CD4-positive, alpha-beta memory T cell (primary cell): ENCODE data around the gene FKBP9. TPM values are rescaled to one million over a fixed set of nuclear protein-coding genes. Genes with fewer than 3 reads are reported as not detected.
"Not testable (repeated sequence)": the region's sequence is repeated elsewhere in the genome, so short reads cannot be mapped to it uniquely, and the experiment has no call there.

Source experiments
- CTCF ChIA-PET: fragments of 350-600 bp; sonication (Branson Sonifier 250); formaldehyde crosslinking; loops from one replicate; lab custom pipeline; 2021; ENCODE audit warnings: inconsistent platforms; ENCODE audit not compliant: partially characterized antibody; lab: Charles Lee
- POLR2A ChIA-PET: fragments of 350-600 bp; sonication (Branson Sonifier 250); formaldehyde crosslinking; loops from one replicate; lab custom pipeline; 2021; ENCODE audit not compliant: partially characterized antibody; lab: Charles Lee
- DNase-seq, 5 donors: peaks; one replicate each; pipeline versions ENCODE4 v3.0.0 to v3.0.0-alpha.2; 2020 to 2022; ENCODE audit warnings: mixed read lengths in 1 of 5
- H3K27ac ChIP-seq: one replicate; pipeline ENCODE4 v1.7.0; 2013; ENCODE audit warnings: low read depth, low read length
- H3K27me3 ChIP-seq: 2 replicates; pipeline ENCODE4 v1.7.0; 2013; ENCODE audit warnings: mild to moderate bottlenecking, low read length, moderate library complexity; ENCODE audit not compliant: insufficient read depth
- H3K36me3 ChIP-seq: 2 replicates; pipeline ENCODE4 v1.7.0; 2013; ENCODE audit warnings: mild to moderate bottlenecking, low read length, moderate library complexity; ENCODE audit not compliant: insufficient read depth
- H3K4me1 ChIP-seq: 2 replicates; pipeline ENCODE4 v1.7.0; 2013; ENCODE audit warnings: mild to moderate bottlenecking, low read length, moderate library complexity; ENCODE audit not compliant: insufficient read depth
- H3K4me3 ChIP-seq, 2 donors: one replicate each; pipeline ENCODE4 v1.7.0; 2013; ENCODE audit warnings: low read length in 2 of 2, mild to moderate bottlenecking in 1 of 2
- H3K9me3 ChIP-seq, 2 donors: one replicate each; pipeline ENCODE4 v1.7.0; 2013; ENCODE audit warnings: low read length in 2 of 2, control low read depth in 1 of 2; ENCODE audit not compliant: control insufficient read depth in 1 of 2
- H3K27ac Mint-ChIP-seq, 7 donors: one replicate each; pipeline ENCODE4 v1.8.0; 2020 to 2021; ENCODE audit warnings: mixed read lengths in 7 of 7, mild to moderate bottlenecking in 6 of 7, inconsistent platforms in 3 of 7, moderate library complexity in 3 of 7
- H3K27me3 Mint-ChIP-seq, 2 donors: one replicate each; pipeline ENCODE4 v1.8.0; 2020 to 2021; ENCODE audit warnings: mixed read lengths in 2 of 2
- H3K36me3 Mint-ChIP-seq, 2 donors: one replicate each; pipeline ENCODE4 v1.8.0; 2020 to 2021; ENCODE audit warnings: mixed read lengths in 2 of 2, inconsistent platforms in 1 of 2, mild to moderate bottlenecking in 1 of 2
- H3K4me1 Mint-ChIP-seq, 4 donors: one replicate each; pipeline ENCODE4 v1.8.0; 2020 to 2021; ENCODE audit warnings: mixed read lengths in 4 of 4, mild to moderate bottlenecking in 1 of 4
- H3K4me3 Mint-ChIP-seq, 8 donors: one replicate each; pipeline ENCODE4 v1.8.0; 2020 to 2021; ENCODE audit warnings: mixed read lengths in 8 of 8, mild to moderate bottlenecking in 7 of 8, moderate library complexity in 6 of 8, inconsistent platforms in 3 of 8
- H3K9me3 Mint-ChIP-seq, 8 donors: one replicate each; pipeline ENCODE4 v1.8.0; 2020 to 2021; ENCODE audit warnings: mixed read lengths in 8 of 8, mild to moderate bottlenecking in 5 of 8, inconsistent platforms in 3 of 8, moderate library complexity in 1 of 8
- intact Hi-C: fragments of 100-400 bp; cut with micrococcal nuclease; formaldehyde crosslinking; loops from one replicate; pipeline ENCODE4 v1.15.1; 2023
- polyA plus RNA-seq, 2 donors: library from polyadenylated mRNA; unstranded; fragments of 300-500 nt; fragmentation: Illumina TruSeq; gene quantifications; one replicate each; pipeline ENCODE4 v1.2.3, GENCODE V29; 2021
- total RNA-seq, 2 experiments: library from RNA; stranded (reverse); gene quantifications; one replicate each; pipeline ENCODE4 v1.2.3, GENCODE V29; 2021

The FKBP9 gene, protein sequence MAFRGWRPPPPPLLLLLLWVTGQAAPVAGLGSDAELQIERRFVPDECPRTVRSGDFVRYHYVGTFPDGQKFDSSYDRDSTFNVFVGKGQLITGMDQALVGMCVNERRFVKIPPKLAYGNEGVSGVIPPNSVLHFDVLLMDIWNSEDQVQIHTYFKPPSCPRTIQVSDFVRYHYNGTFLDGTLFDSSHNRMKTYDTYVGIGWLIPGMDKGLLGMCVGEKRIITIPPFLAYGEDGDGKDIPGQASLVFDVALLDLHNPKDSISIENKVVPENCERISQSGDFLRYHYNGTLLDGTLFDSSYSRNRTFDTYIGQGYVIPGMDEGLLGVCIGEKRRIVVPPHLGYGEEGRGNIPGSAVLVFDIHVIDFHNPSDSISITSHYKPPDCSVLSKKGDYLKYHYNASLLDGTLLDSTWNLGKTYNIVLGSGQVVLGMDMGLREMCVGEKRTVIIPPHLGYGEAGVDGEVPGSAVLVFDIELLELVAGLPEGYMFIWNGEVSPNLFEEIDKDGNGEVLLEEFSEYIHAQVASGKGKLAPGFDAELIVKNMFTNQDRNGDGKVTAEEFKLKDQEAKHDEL
- under 1 TPM in 1 of 2 experiments, not detected in 1; 0.35 TPM for total RNA-seq
- polyA plus RNA-seq = under 1 TPM in 1 of 2 donors, not detected in 1; 0.32 TPM

DNA sequence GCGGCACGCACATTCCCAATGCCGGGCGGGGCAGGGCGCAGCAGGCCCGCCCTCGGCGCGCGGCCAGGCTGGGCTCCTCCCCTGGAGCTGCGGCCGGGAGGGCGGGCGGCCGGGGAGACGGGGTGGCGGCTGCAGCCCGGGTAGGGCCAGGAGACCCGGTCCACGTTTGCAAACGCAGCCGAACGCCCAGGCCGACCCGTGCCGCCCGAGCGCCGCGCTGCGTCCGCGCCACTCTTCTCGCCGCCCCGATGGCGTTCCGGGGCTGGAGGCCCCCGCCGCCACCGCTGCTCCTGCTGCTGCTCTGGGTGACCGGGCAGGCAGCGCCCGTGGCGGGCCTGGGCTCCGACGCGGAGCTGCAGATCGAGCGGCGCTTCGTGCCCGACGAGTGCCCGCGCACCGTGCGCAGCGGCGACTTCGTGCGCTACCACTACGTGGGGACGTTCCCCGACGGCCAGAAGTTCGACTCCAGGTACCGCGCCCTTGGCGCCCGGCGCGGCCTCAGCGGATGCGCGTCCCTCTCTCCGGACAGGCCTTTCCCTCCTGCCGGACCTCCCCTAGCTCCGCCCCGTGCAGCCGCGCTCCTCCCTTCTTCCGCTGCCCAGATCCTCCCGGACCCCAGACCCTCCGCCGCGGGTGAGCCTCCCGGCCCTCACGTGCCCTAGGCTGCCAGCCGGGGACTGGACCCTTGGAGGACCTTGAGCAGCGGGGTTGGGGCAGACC lies at the start of gene FKBP9:
Gene FKBP9 (plus strand): TSS at position 115 of the 720 bp plus-strand sequence. CDS start 134 bp downstream, at position 249.
- peak in 2 of 5 donors; percentile 5 to 12 for DNase-seq
- CTCF ChIA-PET = interaction anchor here (0.7 to 1.6 kb wide), 3 partner anchors 14 to 111 kb away, joined by 3 to 10 read pairs (median 3); no protein-coding TSS in a partner anchor
- POLR2A ChIA-PET = interaction anchor here (0.7 to 1.1 kb wide), 2 partner anchors 68 to 151 kb away, joined by 3 to 4 read pairs; no protein-coding TSS in a partner anchor
- H3K9me3 ChIP-seq = no peaks in the 10 kb centered on the region
- Mint-ChIP-seq H3K4me3 (peak within 1 kb of the TSS; percentile 57 to 90 (median 80)), H3K36me3 (peaks cover 0 to 4% of the 10 kb centered on the region in 2 donors), H3K27me3 (peaks cover 28 to 29% of the 10 kb centered on the region in 2 donors), H3K9me3 (peaks cover 0 to 3% (median 0%) of the 10 kb centered on the region in 8 donors), H3K27ac (no peak within 1 kb of the TSS), H3K4me1 (peaks cover 3 to 5% (median 4%) of the 10 kb centered on the region in 4 donors)
- no peak within 1 kb of the TSS for H3K27ac ChIP-seq
- intact Hi-C loops = no loop called here
- no peaks in the 10 kb centered on the region for H3K36me3 ChIP-seq
- peaks cover 8% of the 10 kb centered on the region for H3K27me3 ChIP-seq
- peak within 1 kb of the TSS in 1 of 2 donors; percentile 35 for H3K4me3 ChIP-seq
- peaks cover 11% of the 10 kb centered on the region for H3K4me1 ChIP-seq

DNA sequence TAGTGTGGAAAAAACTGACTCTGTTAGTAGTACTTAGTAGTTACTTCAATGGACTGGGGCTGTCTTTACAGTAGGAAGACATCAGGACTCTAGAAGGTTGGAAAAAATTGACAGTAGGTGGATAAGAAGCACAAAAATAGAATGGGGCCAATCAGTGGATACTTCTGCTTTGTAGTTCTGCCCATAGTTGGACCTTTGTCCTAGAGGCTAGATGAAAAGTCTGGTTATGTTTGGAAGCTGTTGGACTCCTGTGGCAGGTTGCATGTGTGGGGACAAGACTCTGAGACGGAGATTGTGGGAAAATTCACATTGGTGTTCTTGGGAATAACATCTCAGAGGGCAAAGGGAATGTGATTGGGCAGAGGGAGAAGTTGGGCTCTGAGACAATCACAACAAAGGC lies 47.0 kb upstream of the FKBP9 start:
- H3K4me1 Mint-ChIP-seq = peaks cover 4 to 10% (median 7%) of the 10 kb centered on the region in 4 donors
- Histone ChIP-seq H3K9me3 (no peaks in the 10 kb centered on the region), H3K4me1 (peaks cover 6% of the 10 kb centered on the region), H3K27ac (no peak overlapping the region), H3K4me3 (no peak overlapping the region), H3K27me3 (no peaks in the 10 kb centered on the region), H3K36me3 (no peaks in the 10 kb centered on the region)
- POLR2A ChIA-PET = interaction anchor here (2.0 kb wide), 1 partner anchor 19 kb away, joined by 5 read pairs; no protein-coding TSS in a partner anchor
- no peak for DNase-seq
- no peaks in the 10 kb centered on the region for H3K27me3 Mint-ChIP-seq
- CTCF ChIA-PET = no interaction called here
- no peaks in the 10 kb centered on the region for H3K9me3 Mint-ChIP-seq
- intact Hi-C loops = no loop called here
- no peaks in the 10 kb centered on the region for H3K36me3 Mint-ChIP-seq
- H3K4me3 Mint-ChIP-seq = no peak overlapping the region
- H3K27ac Mint-ChIP-seq = no peak overlapping the region

DNA sequence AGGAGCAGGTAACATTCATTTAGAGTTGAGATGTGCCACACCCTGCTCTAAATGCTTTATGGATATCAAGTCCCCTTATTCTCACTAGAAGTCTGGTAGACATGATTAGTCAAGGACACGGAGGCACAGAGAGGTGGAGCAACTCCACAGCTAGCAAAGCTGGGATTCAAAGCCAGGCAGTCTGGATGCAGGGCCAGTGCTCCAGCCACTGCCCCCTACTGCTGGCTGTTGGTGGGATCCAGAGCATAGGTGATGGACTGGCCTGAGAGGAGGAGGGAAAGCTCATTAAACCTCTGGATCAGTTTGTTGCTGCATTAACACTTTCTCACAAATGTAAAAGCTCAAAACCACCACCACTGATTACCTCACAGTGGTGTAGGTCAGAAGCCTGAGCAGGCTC lies 43.1 kb upstream of the FKBP9 start:
- no peaks in the 10 kb centered on the region for H3K4me1 ChIP-seq
- no peaks in the 10 kb centered on the region for H3K27me3 ChIP-seq
- ChIA-PET CTCF (interaction anchor here (2.1 kb wide), 1 partner anchor 68 kb away, joined by 9 read pairs; no protein-coding TSS in a partner anchor), POLR2A (no interaction called here)
- no peaks in the 10 kb centered on the region for H3K36me3 ChIP-seq
- H3K9me3 ChIP-seq = no peaks in the 10 kb centered on the region
- Mint-ChIP-seq H3K9me3 (no peaks in the 10 kb centered on the region), H3K4me1 (peaks cover 0 to 2% (median under 1%) of the 10 kb centered on the region in 4 donors), H3K4me3 (no peak overlapping the region), H3K27ac (peak overlapping the region in 3 of 7 donors; percentile 47 to 74 (median 54)), H3K27me3 (no peaks in the 10 kb centered on the region), H3K36me3 (peaks cover 4 to 12% of the 10 kb centered on the region in 2 donors)
- no peak for DNase-seq
- intact Hi-C loops = no loop called here
- no peak overlapping the region for H3K4me3 ChIP-seq
- H3K27ac ChIP-seq = no peak overlapping the region

DNA sequence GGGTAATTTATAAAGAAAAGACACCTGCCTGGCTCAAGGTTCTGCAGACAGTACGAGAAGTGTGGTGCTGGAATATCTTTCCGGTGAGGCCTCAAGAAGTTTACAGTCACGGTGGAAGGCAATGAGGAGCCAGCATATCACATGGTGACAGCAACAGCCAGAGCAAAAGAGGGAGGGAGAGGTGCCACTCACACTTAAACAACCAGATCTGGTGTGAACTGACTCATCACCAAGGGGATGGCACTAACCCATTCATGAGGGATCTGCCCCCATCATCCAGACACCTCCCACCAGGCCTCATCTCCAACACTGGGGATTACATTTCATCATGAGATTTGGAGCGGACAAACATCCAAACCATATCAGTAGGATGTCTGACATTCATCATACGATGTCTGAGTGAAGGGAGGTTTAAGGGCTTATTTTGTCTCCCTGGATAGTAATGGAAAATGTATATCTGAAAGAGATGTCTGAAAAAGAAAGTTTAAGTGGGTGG lies 42.2 kb upstream of the FKBP9 start:
- Mint-ChIP-seq H3K4me3 (no peak overlapping the region), H3K36me3 (peaks cover 4 to 12% of the 10 kb centered on the region in 2 donors), H3K4me1 (peaks cover 0 to 2% (median under 1%) of the 10 kb centered on the region in 4 donors), H3K9me3 (no peaks in the 10 kb centered on the region), H3K27ac (peak overlapping the region in 4 of 7 donors; percentile 26 to 83 (median 60)), H3K27me3 (no peaks in the 10 kb centered on the region)
- Histone ChIP-seq H3K4me1 (no peaks in the 10 kb centered on the region), H3K9me3 (no peaks in the 10 kb centered on the region), H3K27ac (no peak overlapping the region), H3K4me3 (no peak overlapping the region), H3K27me3 (no peaks in the 10 kb centered on the region), H3K36me3 (no peaks in the 10 kb centered on the region)
- DNase-seq = no peak
- ChIA-PET POLR2A (no interaction called here), CTCF (interaction anchor here (2.1 kb wide), 1 partner anchor 69 kb away, joined by 9 read pairs; no protein-coding TSS in a partner anchor)
- intact Hi-C loops = no loop called here

DNA sequence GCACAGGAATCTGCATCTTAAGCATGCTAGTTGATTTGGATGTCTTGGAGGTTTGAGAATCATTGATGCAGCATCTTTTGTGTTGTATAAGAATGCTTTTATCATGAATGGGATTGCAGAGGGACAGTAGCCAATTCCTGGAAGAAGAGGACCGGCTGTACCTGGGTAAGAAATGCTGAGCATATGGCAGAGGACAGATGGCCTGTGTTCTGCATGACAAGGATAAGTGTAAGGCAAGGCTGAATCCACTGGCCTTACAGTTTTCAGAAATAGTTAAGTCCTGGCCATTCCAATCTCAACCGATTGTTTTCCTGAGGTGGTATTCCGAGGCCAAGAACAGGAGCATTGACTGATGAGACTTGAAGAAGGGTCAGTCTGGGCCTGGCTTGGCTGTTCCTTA lies 41.2 kb upstream of the FKBP9 start:
- CTCF ChIA-PET = interaction anchor here (1.5 kb wide), 1 partner anchor 69 kb away, joined by 3 read pairs; no protein-coding TSS in a partner anchor
- Mint-ChIP-seq H3K36me3 (peaks cover 4 to 12% of the 10 kb centered on the region in 2 donors), H3K27me3 (no peaks in the 10 kb centered on the region), H3K27ac (peak overlapping the region in 1 of 7 donors; percentile 53), H3K9me3 (no peaks in the 10 kb centered on the region), H3K4me1 (peaks cover 0 to 2% (median under 1%) of the 10 kb centered on the region in 4 donors), H3K4me3 (no peak overlapping the region)
- DNase-seq = no peak
- intact Hi-C loops = no loop called here
- POLR2A ChIA-PET = no interaction called here
- Histone ChIP-seq H3K4me3 (no peak overlapping the region), H3K27ac (no peak overlapping the region), H3K36me3 (no peaks in the 10 kb centered on the region), H3K4me1 (no peaks in the 10 kb centered on the region), H3K27me3 (no peaks in the 10 kb centered on the region), H3K9me3 (no peaks in the 10 kb centered on the region)

DNA sequence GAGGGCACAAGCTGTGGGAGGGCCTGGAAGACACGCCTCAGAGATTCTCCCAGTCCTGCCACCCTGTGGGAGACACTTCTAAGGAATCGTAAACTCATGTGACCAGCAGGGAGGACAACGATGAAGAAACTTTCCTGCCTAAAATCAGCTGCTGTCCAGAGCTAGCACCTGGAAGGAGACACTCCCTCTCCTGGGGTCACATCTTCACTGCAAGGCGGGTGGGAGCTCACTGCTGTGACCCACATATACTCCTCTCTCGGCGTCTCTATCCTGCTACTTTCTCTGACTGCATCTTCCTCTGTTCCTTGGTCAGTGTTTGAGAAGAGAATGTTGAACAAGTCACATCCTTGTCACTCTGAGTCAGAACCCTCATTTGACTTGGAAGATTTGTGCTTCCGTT lies 40.2 kb upstream of the FKBP9 start:
- H3K27me3 Mint-ChIP-seq = not testable (repeated sequence)

More for the DNA sequence above, 40.2 kb upstream of the FKBP9 start:
- H3K9me3 ChIP-seq, H3K27ac ChIP-seq, H3K36me3 ChIP-seq, H3K4me1 Mint-ChIP-seq, intact Hi-C loops, H3K27me3 ChIP-seq, H3K4me3 Mint-ChIP-seq, DNase-seq, H3K4me3 ChIP-seq, POLR2A ChIA-PET, H3K27ac Mint-ChIP-seq, H3K4me1 ChIP-seq, H3K9me3 Mint-ChIP-seq: not testable (repeated sequence)
- H3K36me3 Mint-ChIP-seq = peaks cover 4 to 12% of the 10 kb centered on the region in 2 donors
- CTCF ChIA-PET = interaction anchor here (1.5 kb wide), 1 partner anchor 70 kb away, joined by 3 read pairs; no protein-coding TSS in a partner anchor
